ENCODE measurements around the gene R3HDM2. TPM values are rescaled to one million over a fixed set of nuclear protein-coding genes. Genes with fewer than 3 reads are reported as not detected.
A peak's percentile ranks its signal among the peaks of the same experiment; 100 is the strongest.
"Not testable (repeated sequence)": the region's sequence is repeated elsewhere in the genome, so short reads cannot be mapped to it uniquely, and the experiment has no call there.

R3HDM2 gene
- total RNA-seq, 1 donor from 2014 or later: 32.1 TPM

DNA sequence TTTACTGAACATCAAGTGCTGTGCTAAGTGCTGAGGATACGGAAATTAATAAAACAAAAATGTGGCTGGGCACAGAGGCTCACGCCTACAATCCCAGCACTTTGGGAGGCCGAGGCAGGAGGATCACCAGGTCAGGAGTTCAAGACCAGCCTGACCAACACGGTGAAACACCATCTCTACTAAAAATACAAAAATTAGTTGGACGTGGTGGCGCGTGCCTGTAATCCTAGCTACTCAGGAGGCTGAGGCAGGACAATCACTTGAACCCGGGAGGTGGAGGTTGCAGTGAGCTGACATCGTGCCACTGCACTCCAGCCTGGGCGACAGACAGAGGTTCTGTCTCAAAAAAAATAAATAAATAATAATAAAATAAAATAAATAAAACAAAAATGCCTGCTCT is 3.9 kb downstream of the R3HDM2 start:
- DNase-seq (ENCODE audit: low read depth): not testable (repeated sequence)

DNA sequence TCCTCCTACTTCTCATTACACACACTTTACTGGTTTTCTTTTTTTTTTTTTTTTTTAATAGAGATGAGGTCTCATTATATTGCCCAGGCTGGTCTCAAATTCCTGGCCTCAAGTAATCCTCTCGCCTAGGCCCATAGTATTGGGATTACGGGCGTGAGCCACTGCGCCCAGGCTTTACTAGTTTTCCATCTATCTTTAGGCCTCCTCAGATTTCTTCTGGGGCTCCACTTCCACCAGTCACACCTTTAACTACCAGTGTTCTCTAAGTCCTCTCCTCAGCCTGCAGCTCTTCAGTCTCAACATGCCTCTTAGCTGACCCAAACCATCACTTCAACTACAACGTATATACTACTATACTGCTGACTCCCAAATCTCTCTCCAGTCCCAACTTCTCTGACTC is 10.4 kb downstream of the R3HDM2 start:
- no peak for DNase-seq (ENCODE audit: low read depth)

DNA sequence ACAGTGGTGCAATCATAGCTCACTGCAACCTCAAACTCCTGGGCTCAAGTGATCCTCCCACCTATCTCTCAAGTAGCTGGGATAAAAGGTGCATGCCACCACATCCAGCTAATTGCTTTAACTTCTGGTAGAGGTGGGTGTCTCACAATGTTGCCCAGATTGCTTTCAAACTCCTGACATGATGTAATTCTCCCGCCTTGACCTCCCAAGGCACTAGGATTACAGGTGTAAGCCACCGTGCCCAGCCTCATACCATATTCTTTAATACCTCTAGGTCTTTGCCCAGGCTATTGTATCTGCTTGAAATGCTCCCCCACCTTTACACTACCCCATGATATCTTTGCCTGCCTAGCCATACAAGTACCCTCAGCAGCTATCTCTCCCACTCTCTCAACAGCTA is 11.3 kb downstream of the R3HDM2 start:
- no peak for DNase-seq (ENCODE audit: low read depth)

DNA sequence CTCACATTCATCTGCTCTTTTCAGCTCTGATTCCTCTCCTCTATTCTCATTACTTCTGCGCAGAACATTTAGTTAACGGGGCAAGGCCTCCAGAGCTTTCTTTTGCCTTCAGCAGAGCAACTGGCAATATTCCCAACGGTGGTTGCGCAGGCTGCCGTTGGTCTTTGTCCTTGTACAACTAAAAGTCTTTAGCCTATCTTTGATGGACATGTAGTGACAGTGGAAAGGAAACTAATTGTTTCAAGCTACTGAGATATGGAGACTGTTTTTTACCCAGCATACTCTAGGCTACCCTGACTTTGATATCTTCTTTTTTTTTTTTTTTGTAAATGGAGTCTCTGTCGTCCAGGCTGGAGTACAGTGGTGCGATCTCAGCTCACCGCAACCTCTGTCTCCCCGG is 12.6 kb downstream of the R3HDM2 start:
- DNase-seq (ENCODE audit: low read depth): no peak

GRCh38 chr12:57416039-57416996 is 14.5 kb downstream of the R3HDM2 start:
- peak; percentile 38 for DNase-seq (ENCODE audit: low read depth)

DNA sequence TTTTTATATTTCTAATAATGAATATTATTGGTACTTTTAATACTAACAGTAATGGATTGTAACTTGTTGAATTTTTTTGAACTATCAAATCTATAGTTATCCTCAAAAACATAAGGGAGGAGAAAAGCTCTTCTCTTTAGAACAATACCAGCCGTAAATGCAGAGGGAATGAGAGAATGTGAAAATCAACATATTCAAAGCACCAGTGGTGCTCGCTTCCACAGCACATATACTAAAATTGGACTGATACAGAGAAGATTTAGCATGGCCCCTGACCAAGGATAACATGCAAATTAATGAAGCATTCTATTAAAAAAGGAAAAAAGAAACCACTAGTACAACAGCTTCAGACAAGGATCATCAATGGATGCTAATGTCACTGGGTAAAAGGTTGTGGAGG is 15.8 kb downstream of the R3HDM2 start:
- no peak for DNase-seq (ENCODE audit: low read depth)

DNA sequence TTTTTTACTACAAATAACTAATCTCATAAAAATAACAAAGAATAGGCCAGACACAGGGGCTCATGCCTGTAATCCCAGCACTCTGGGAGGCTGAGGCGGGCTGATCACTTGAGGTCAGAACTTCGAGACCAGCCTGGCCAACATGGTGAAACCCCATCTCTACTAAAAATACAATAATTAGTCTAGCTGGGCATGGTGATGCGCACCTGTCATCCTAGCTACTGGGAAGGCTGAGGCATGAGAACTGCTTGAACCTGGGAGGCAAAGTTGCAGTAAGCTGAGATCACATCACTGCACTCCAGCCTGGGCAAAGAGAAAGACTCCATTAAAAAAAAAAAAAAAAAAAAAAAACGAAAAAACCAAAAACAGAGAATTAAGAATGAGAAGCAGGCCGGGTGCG is 16.7 kb downstream of the R3HDM2 start:
- DNase-seq (ENCODE audit: low read depth): not testable (repeated sequence)

DNA sequence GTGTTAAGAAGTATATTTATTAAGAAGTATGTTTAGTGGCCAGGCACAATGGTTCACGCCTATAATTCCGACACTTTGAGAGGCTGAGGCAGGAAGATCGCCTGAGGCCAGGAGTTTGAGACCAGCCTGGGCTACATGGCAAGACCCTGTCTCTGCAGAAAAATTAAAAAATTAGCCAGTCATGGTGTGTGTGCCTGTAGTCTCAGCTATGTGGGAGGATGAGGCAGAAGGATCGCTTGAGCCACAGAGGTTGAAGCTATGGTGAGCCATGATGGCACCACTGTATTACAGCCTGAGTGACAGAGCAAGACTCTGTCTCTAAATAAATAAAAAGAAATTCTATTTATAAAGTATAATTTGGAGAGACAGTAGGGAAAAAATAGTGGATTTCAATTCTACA is 20.3 kb downstream of the R3HDM2 start:
- DNase-seq (ENCODE audit: low read depth): no peak

- no peak for DNase-seq (ENCODE audit: low read depth)
Observed at GRCh38 chr12:57404966-57405640, 25.7 kb downstream of the R3HDM2 start.

GRCh38 chr12:57402156-57402555 is 28.7 kb downstream of the R3HDM2 start:
- DNase-seq (ENCODE audit: low read depth): not testable (repeated sequence)

DNA sequence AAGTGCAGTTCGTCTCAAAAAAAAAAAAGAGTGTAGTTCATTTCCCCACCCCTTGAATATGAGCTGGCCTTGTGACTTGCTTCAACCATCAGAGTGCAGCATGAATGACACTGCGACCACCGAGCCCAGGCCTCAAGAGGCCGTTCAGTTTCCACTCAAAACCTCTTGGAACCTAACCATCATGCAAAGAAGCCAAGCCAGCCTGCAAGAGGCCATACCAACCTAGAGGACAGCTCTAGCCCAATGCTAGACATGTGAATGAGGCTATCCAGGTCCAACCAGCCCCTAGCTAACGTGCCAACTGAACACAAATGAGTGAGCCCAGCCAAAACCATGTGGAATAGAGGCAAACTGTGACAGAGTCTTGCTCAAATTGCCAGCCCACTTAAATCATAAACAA is 29.7 kb downstream of the R3HDM2 start:
- DNase-seq (ENCODE audit: low read depth): no peak

DNA sequence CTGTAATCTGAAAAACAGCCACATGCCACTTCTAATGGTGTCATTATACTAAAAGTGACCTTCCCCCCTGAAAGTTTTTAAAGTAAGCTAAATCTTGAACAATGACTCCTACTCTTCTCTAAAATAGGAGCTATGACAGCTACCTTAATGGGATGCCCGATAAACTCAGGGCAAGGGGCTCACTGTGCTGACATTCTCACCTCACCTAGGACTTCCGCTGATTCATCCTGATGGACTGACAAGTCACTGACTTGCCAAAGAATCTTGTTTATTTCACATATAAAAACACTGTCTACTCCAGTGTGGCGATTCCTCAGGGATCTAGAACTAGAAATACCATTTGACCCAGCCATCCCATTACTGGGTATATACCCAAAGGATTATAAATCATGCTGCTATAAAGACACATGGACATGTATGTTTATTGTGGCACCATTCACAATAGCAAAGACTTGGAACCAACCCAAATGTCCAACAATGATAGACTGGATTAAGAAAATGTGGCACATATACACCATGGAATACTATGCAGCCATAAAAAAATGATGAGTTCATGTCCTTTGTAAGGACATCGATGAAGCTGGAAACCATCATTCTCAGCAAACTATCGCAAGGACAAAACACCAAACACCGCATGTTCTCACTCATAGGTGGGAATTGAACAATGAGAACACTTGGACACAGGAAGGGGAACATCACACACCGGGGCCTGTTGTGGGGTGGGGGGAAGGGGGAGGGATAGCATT is 31.0 kb downstream of the R3HDM2 start:
- DNase-seq (ENCODE audit: low read depth): not testable (repeated sequence)

- DNase-seq (ENCODE audit: low read depth): no peak
Observed at GRCh38 chr12:57397441-57397840, 33.4 kb downstream of the R3HDM2 start.

GRCh38 chr12:57395121-57395520 is 35.7 kb downstream of the R3HDM2 start:
- no peak for DNase-seq (ENCODE audit: low read depth)

DNA sequence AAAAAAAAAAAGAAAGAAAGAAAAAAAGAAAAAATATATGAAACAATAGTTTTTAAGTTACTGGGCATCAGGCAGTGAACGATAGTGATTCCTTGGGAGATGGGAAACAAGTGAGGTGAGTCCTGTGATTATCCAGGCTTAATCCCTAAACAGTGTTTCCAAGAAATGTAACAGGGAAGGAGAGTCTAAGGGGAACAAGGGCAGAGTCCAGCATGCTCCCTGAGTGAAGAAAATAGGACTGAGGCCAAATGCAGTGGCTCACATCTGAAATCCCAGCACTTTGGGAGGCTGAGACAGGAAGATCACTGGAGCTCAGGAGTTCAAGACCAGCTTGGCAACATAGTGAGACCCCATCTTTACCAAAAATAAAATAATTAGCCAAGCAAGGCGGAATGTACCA is 40.7 kb downstream of the R3HDM2 start:
- DNase-seq (ENCODE audit: low read depth): peak; percentile 53

GRCh38 chr12:57389033-57389432 is 41.8 kb downstream of the R3HDM2 start:
- DNase-seq (ENCODE audit: low read depth): peak; percentile 96

DNA sequence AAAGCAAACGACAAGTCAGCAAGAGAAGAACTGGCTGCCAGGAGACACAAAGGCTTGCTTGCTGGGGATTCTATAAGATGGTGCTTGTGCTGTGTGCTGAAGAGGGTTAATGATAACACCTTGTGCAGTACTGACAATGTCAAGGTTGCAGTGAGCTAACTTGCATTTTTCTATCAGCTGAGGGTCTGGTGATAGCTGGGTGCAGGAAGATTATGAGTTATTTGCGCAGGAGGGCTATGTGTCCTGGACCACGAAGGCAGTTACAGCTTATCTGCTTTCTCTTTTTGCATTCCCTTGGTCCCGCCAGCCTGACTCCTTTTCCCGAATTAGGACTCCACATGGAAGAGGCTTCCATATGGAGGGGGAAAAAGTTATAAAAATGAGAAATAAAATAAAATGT is 42.4 kb downstream of the R3HDM2 start:
- no peak for DNase-seq (ENCODE audit: low read depth)

- no peak for DNase-seq (ENCODE audit: low read depth)
Observed at GRCh38 chr12:57386187-57386720, 44.6 kb downstream of the R3HDM2 start.

DNA sequence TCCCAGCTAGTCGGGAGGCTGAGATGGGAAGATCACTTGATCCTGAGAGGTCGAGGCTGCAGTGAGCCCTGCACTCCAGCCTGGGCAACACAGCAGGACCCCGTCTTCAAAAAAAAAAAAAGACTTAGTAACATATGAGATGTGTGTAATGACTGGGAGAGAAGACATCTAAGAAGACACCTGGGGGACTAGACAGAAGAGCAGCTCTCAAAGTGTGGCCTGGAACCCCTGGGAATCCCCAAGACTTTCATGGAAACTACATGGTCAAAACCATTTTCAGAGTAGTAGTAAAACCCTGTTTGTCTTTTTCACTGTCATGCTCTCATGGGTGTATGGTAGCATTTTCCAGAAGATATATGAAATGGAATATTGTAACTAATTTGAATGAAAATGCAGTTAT is 45.3 kb downstream of the R3HDM2 start:
- DNase-seq (ENCODE audit: low read depth): no peak

- DNase-seq (ENCODE audit: low read depth): no peak
Observed at GRCh38 chr12:57384478-57384877, 46.4 kb downstream of the R3HDM2 start.

DNA sequence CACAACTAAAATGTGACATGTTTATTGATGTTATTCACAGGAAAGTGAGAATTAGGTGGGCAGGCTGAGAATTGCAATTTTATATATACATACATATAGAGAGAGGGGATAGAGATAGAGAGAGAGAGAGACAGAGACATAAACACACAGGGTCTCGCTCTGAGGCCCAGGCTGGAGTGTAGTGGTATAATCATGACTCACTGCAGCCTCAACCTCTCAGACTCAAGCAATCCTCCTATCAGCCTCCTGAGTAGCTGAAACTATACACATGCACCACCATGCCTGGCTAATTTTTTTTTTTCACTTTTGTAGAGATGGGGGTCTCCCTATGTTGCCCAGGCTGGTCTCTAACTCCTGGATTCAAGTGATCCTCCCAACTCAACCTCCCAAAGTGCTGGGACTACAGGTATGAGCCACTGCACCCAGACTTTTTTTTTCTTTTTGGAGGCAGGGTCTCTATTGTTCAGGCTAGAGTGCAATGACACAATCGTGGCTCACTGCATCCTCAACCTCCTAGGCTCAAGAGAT is 49.1 kb downstream of the R3HDM2 start:
- DNase-seq (ENCODE audit: low read depth): no peak

DNA sequence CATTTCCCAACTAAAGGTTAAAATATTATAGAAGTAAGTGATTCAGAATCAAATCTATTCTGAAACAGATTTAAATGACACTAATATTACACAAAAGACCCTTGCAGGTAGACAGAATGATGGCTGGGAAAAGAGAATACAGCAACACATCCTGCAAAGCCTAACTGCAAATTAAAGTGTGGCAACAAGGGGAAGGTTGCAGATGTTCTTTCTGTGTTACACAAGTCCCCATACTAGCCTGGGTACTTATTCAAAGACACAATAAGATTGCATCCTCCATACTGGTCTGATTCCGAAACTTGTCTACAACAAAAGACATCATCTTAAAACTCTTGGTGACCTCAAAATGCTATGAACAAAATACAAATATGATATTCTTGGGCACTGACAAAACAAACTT is 50.5 kb downstream of the R3HDM2 start:
- DNase-seq (ENCODE audit: low read depth): no peak
